ENCODE data around the gene ESYT3. TPM values are rescaled to one million over a fixed set of nuclear protein-coding genes. Genes with fewer than 3 reads are reported as not detected.
"Not testable (repeated sequence)": the region's sequence is repeated elsewhere in the genome, so short reads cannot be mapped to it uniquely, and the experiment has no call there.

The ESYT3 gene
- total RNA-seq, 3 donors from 2014 or later: 0.05 to 0.19 (median 0.13) TPM

DNA sequence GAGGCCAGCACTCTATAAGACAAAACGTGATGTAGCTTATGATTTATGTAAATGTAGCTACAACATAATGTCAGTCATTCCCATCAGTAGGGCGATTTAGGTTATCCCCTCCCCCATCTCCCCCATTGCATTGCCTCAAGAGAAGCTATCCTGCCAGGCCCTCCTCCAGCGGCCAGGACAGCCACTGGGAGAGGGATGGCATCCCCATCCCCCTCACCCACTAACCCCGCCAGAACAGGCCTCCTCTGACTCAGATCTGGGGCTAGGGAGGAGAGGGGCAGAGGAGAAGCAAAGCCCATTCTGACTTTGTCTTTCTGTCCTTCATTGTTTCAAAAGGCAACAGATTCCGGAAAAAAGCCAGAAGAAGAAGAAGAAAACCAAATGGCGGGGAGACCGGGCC lies 32.6 kb upstream of the ESYT3 start:
- Mint-ChIP-seq H3K4me1 (ENCODE audit: low read depth) (no peaks in the 10 kb centered on the region), H3K36me3 (ENCODE audit: insufficient read depth) (no peaks in the 10 kb centered on the region), H3K27me3 (ENCODE audit: low read depth) (peaks cover 1% of the 10 kb centered on the region), H3K4me3 (no peak overlapping the region), H3K9me3 (no peaks in the 10 kb centered on the region)
- ATAC-seq (no peak), DNase-seq (no peak)

DNA sequence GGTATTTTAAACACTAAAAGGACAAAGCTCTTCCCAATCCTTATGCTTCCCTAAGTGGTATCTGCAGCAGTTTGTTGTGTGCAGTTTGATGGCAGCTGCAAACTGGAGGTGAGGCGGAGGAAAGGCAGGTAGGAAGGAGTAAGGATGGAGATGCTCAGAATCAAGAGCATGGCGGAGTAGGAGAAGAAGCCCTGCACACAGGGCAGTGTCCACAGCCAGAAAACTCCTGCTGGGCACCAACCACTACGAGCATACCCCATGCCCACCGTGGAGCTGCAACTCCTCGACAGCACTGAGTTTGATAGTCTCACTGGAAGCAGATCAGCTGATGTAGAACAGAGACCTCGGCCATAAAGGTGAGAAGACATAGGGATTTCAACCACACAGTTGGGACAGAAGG lies 30.3 kb upstream of the ESYT3 start:
- no peaks in the 10 kb centered on the region for H3K4me1 Mint-ChIP-seq (ENCODE audit: low read depth)
- H3K4me3 Mint-ChIP-seq: no peak overlapping the region
- H3K9me3 Mint-ChIP-seq: no peaks in the 10 kb centered on the region
- peaks cover 5% of the 10 kb centered on the region for H3K27me3 Mint-ChIP-seq (ENCODE audit: low read depth)
- DNase-seq (no peak), ATAC-seq (no peak)
- no peaks in the 10 kb centered on the region for H3K36me3 Mint-ChIP-seq (ENCODE audit: insufficient read depth)

DNA sequence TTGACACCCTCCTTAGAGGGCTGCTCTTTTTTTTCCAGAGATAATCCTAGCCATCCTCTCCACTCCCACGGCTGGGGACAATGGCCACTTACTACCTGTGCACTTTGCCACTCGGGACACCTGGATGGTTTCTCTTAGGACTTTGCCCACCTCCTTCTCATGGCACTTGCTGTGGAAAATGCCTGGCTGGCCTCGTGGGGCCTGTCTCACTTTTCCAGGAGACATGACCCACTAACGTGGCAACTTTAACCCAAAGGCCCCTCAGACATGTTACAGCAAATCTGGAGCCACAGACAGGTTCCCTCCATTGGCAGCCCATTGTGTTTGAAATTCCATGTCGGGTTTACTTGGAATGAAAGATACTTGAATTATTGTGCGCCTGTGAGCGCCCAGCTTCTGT lies 29.4 kb upstream of the ESYT3 start:
- ATAC-seq (no peak), DNase-seq (no peak)
- H3K4me1 Mint-ChIP-seq (ENCODE audit: low read depth): no peaks in the 10 kb centered on the region
- H3K9me3 Mint-ChIP-seq: no peaks in the 10 kb centered on the region
- H3K4me3 Mint-ChIP-seq: no peak overlapping the region
- H3K27me3 Mint-ChIP-seq (ENCODE audit: low read depth): peaks cover 6% of the 10 kb centered on the region
- H3K36me3 Mint-ChIP-seq (ENCODE audit: insufficient read depth): no peaks in the 10 kb centered on the region

DNA sequence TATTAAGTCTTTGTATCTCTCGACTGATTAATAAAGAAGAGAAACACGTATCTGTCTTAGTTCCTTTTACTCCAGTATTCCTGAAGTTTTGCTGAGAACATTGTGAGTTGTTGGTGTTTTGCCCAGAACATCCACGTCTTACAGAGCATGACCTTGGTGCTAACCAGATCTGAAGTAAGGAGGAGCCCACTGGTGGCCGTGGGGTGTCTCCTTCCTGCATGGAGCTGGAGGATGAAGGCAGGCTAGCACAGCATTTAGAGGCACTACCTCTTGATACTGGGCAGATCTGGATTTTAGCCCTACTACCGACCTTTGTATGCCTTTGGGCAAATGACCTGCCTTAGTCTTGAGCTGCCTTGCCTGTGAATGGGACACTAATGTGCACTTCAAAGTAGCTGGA lies 28.9 kb upstream of the ESYT3 start:
- Mint-ChIP-seq H3K36me3 (ENCODE audit: insufficient read depth) (no peaks in the 10 kb centered on the region), H3K4me1 (ENCODE audit: low read depth) (no peaks in the 10 kb centered on the region), H3K9me3 (no peaks in the 10 kb centered on the region), H3K4me3 (no peak overlapping the region), H3K27me3 (ENCODE audit: low read depth) (peaks cover 10% of the 10 kb centered on the region)
- ATAC-seq: no peak
- DNase-seq: no peak

DNA sequence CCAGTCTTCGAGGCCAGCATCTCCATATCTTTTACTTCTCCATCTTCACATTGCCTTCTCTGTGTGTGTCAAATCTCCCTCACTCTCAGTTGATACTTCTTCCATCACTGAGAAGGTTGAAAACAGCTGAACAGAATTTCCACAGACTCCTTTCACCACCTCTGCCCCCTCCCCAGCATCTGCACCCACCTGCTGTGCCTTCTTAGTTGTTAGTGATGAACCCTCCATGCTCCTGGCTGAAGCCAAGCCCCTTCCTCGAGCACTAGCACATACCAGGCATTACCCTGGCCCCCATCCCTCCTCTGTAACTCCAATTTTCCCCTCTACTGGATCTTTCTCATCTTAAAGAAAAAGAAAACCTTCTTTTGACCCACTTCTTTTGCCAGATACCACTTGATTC lies 27.8 kb upstream of the ESYT3 start:
- Mint-ChIP-seq H3K4me1 (ENCODE audit: low read depth) (no peaks in the 10 kb centered on the region), H3K4me3 (no peak overlapping the region), H3K36me3 (ENCODE audit: insufficient read depth) (no peaks in the 10 kb centered on the region), H3K27me3 (ENCODE audit: low read depth) (peaks cover 9% of the 10 kb centered on the region), H3K9me3 (no peaks in the 10 kb centered on the region)
- DNase-seq (no peak), ATAC-seq (no peak)

DNA sequence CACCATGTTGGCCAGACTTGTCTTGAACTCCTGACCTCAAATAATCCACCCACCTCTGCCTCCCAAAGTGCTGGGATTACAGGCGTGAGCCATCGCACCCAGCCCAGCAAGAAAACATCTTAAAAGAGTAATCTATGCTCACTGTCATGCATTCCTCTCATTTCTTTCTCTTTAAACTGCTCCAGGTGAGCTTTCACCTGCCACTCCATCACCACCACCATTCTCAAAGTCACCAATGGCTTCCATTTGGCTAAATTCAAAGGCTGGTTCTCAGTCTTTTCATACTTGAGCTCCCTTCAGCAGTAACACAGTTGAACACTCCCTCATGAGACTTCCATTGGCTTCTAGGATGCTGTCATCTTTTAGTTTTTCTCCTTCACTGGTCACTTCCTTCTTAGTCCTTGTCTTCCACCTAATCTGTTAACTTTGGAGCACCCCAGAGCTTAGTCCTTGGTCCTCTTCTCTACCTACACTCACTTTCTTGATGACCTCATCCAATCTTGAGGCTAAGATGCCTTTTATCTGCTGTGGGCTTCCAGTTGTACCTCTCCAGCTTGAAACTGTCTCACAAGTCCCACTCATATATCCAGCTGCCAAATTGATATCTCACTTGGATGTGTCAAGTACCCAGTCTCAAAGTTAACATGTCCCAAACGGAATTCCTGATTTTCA lies 27.0 kb upstream of the ESYT3 start:
- Mint-ChIP-seq H3K9me3 (no peaks in the 10 kb centered on the region), H3K36me3 (ENCODE audit: insufficient read depth) (no peaks in the 10 kb centered on the region), H3K4me1 (ENCODE audit: low read depth) (no peaks in the 10 kb centered on the region), H3K4me3 (no peak overlapping the region), H3K27me3 (ENCODE audit: low read depth) (peaks cover 9% of the 10 kb centered on the region)
- ATAC-seq (no peak), DNase-seq (no peak)

DNA sequence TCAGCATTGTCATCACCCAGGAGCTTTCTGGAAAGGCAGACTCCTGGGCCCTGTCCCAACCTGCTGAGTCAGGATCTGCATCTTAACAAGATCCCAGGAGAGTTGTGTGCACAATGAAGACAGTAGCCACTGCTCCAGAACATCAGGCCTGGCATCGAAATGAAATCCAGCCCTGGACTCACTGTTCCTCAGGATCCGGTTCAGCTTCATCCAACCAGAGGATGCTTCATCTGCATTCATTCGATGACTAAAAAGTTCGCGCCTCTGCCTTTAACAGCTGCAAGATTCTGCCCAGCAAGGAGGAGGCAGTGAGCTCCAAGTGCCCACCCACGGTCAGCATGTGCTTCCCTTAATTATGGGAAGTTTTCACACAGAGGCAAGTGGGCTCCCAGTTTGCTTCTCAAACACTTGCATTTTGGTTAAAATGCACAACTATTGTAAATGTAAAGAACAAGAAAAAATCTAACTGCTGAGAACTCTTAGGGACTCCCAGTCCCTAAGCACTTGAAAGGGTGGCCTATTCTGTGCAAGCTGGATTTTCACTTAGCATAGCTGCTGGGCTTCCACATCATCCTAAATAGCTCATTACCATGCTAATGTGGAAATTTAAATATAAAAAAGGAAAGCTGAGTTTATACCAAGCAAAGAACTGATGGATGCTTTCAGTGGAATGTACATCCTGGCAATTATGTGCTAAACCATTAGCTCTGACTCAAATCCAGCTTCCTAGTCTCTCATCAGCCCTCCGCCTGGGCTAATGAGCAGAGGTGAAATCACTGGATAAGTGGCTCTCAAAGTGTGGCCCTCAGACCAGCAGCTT lies 25.5 kb upstream of the ESYT3 start:
- ATAC-seq: no peak
- Mint-ChIP-seq H3K36me3 (ENCODE audit: insufficient read depth) (no peaks in the 10 kb centered on the region), H3K27me3 (ENCODE audit: low read depth) (peaks cover 9% of the 10 kb centered on the region), H3K9me3 (no peaks in the 10 kb centered on the region), H3K4me3 (no peak overlapping the region), H3K4me1 (ENCODE audit: low read depth) (no peaks in the 10 kb centered on the region)
- DNase-seq: no peak

DNA sequence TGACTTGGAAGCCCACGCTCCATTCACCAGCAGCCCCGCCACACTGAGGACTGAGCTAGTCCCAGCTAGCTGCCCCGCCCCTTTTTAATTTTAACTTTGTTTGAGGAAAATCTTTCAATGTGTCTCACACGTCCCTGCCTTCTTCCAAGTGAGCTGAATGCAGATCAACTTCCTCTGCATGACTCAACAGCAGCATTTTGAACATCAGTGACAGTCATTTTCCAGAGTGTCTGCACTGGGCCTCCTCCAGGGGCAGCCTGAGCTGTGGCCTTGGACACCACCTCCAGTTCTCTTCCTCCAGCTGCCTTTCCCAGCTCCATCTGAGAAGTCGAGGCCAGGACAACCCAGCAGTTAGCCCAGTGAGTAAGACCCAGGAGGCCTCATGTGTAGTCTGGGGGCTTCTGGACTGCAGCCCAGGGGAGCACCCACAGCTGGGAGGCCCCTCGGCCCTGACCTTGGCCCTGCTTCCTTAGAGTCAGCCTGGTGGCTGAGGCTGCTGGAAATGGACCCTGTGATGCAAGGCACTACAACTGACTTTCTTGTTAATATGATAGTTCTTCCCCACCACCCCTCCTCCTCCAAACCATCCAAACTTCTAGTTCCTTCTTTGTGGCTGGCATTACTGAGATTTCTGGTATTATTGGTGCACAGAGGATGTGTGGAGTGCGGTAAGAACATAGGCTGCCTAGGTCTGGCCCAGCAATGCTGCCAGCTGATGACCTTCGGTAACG lies 21.4 kb upstream of the ESYT3 start:
- peaks cover 14% of the 10 kb centered on the region for H3K27me3 Mint-ChIP-seq (ENCODE audit: low read depth)
- ATAC-seq (no peak), DNase-seq (no peak)
- H3K9me3 Mint-ChIP-seq: no peaks in the 10 kb centered on the region
- no peak overlapping the region for H3K4me3 Mint-ChIP-seq
- no peaks in the 10 kb centered on the region for H3K4me1 Mint-ChIP-seq (ENCODE audit: low read depth)
- H3K36me3 Mint-ChIP-seq (ENCODE audit: insufficient read depth): no peaks in the 10 kb centered on the region

DNA sequence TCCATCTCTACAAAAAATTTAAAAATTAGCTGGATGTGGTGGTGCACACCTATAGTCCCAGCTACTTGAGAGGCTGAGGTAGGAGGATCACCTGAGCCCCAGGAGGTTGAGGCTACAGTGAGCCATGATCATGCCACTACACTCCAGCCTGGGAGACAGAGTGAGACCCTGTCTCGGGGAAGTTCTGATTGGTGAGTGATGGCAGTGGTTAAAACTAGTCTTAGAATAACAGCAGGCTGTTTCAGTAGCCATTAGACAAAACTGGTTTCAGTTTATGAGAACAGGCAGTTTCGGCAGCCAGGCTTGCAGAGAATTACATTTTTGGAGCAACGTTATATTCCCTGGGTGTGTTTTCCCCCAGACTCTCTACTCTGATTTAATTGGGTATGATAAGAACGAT lies 18.2 kb upstream of the ESYT3 start:
- H3K9me3 Mint-ChIP-seq; H3K4me3 Mint-ChIP-seq; H3K4me1 Mint-ChIP-seq (ENCODE audit: low read depth); ATAC-seq; H3K36me3 Mint-ChIP-seq (ENCODE audit: insufficient read depth); DNase-seq: not testable (repeated sequence)
- H3K27me3 Mint-ChIP-seq (ENCODE audit: low read depth): peaks cover 13% of the 10 kb centered on the region

DNA sequence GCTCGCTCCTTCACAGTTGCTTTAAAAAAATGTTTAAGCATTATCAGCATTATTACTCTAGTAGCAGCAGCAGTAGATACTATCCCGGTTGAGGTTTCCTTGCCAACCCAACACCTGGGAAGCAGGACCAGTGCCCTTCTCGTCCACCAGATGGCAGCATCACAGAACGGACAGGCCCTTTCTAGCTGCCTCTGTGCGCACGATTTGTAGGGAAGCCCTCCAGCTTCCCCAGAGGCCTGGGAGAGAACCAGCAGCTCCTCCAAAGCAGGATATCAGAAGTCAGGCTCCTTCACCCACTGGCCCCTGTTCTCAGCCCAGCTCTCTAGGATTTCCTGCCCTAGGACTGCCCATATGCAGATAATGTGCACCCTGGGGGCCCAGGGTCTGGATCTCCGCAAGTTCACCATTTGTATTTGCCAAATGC lies 16.8 kb upstream of the ESYT3 start:
- Mint-ChIP-seq H3K4me3 (no peak overlapping the region), H3K9me3 (no peaks in the 10 kb centered on the region), H3K36me3 (ENCODE audit: insufficient read depth) (no peaks in the 10 kb centered on the region), H3K4me1 (ENCODE audit: low read depth) (no peaks in the 10 kb centered on the region), H3K27me3 (ENCODE audit: low read depth) (peaks cover 13% of the 10 kb centered on the region)
- DNase-seq (peak; percentile 53), ATAC-seq (peak; percentile 84 to 85)

DNA sequence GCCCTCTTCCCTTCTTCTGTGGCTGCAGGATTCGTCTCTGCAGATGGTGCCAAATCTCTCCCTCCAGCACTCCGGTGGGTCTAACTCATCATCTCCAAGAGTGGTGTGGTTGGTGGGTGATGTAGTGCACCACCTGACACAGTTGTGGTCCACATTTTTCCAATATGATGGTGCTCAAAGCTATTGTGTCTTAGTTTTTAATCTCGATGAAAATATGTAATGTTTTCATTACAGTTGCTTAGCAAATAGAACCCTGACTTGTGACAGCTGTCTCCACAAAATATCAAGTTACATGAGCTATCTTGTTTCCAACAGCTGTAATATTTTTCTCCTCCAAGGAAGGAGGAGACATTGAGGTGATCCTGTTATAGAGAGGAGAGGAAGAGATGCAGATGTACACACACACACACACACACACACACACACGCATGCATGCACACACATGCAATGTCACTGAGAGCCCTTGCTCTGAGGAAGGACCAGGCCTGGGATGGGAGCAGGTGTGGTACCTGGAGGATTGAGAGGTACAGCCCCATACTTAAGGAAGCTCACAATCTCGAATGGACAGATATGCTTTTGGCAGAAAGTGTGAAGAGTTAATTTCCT lies 15.7 kb upstream of the ESYT3 start:
- no peak for ATAC-seq
- H3K36me3 Mint-ChIP-seq (ENCODE audit: insufficient read depth): no peaks in the 10 kb centered on the region
- H3K27me3 Mint-ChIP-seq (ENCODE audit: low read depth): peaks cover 13% of the 10 kb centered on the region
- H3K9me3 Mint-ChIP-seq: no peaks in the 10 kb centered on the region
- H3K4me1 Mint-ChIP-seq (ENCODE audit: low read depth): no peaks in the 10 kb centered on the region
- DNase-seq: no peak
- no peak overlapping the region for H3K4me3 Mint-ChIP-seq

DNA sequence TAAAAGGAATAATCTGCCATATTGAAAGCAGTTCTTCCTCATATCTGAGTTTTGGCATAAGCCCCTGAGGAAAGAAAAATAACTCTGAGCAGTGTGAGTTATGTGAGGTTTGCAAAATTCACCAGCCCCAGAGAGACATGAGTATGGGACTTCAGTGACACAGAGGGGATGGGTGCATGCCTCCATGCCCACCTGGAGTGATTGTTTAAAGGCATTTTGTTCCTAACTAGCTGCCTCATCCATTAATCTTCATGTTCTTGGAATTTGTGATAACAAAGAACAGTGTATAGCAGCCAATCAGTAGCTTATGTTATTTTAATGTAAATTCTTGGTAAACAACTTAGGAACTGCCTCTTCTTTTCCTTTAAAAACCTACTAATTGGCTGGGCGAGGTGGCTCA lies 11.1 kb upstream of the ESYT3 start:
- Mint-ChIP-seq H3K4me1 (ENCODE audit: low read depth) (no peaks in the 10 kb centered on the region), H3K9me3 (no peaks in the 10 kb centered on the region), H3K27me3 (ENCODE audit: low read depth) (peaks cover 4% of the 10 kb centered on the region), H3K4me3 (no peak overlapping the region), H3K36me3 (ENCODE audit: insufficient read depth) (no peaks in the 10 kb centered on the region)
- ATAC-seq (no peak), DNase-seq (no peak)

DNA sequence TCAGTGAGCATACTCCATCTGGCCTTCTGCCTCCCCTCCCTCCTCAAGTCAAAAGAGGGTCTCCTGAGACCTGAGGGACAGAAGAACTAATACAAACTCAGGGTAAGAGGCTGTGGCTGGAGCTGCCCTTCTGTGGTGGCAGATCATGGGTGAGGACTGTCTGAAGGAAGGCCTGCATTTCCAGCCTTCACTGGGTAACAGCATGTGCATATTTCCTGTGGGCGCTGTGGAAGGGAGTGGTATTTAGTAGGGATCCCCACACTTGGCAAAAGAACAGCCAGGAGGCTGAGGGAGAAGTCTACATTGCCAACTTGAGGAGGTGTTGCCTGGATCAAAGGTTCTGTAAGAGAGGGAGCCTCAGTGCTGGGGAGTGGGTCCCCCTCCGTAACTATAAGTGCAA lies 10.1 kb upstream of the ESYT3 start:
- H3K27me3 Mint-ChIP-seq (ENCODE audit: low read depth): peaks cover 1% of the 10 kb centered on the region
- no peak for ATAC-seq
- H3K4me1 Mint-ChIP-seq (ENCODE audit: low read depth): no peaks in the 10 kb centered on the region
- H3K9me3 Mint-ChIP-seq: no peaks in the 10 kb centered on the region
- H3K4me3 Mint-ChIP-seq: no peak overlapping the region
- no peak for DNase-seq
- H3K36me3 Mint-ChIP-seq (ENCODE audit: insufficient read depth): no peaks in the 10 kb centered on the region

DNA sequence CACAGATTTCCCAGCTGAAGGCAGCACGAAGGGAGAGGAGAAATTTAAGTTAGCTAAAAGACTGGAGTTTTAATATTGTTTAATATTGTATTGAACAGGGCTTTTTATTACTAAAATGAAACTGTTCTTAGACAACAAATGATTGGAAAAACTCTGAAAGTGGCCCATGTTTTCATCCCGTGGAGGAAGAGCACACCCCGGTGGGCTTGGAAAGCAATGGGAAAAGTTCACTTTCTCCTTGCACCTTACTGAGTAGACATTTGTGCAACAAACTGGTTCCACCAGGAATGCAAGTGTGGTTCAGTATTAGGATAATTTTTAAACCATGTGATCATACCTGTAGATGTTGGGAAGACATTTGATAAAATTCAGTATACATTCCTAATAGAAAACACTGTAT lies 8.2 kb upstream of the ESYT3 start:
- Mint-ChIP-seq H3K9me3 (no peaks in the 10 kb centered on the region), H3K4me3 (no peak overlapping the region), H3K36me3 (ENCODE audit: insufficient read depth) (no peaks in the 10 kb centered on the region), H3K27me3 (ENCODE audit: low read depth) (peaks cover 9% of the 10 kb centered on the region), H3K4me1 (ENCODE audit: low read depth) (no peaks in the 10 kb centered on the region)
- DNase-seq: no peak
- no peak for ATAC-seq
